ENCODE measurements around the gene TTC23.
"Not testable (repeated sequence)": the region's sequence is repeated elsewhere in the genome, so short reads cannot be mapped to it uniquely, and the experiment has no call there.

TTC23 gene

GRCh38 chr15:99118258-99118632 lies 131.1 kb downstream of the TTC23 start:
- no peak overlapping the region for H3K4me3 ChIP-seq
- no peaks in the 10 kb centered on the region for H3K27me3 ChIP-seq (ENCODE audit: low read depth)
- H3K36me3 ChIP-seq (replicated peaks) = no peaks in the 10 kb centered on the region
- no peak for DNase-seq (ENCODE audit: low spot score in 2 of 2)
- peaks cover 3% of the 10 kb centered on the region for H3K4me1 ChIP-seq
- H3K9me3 ChIP-seq = no peaks in the 10 kb centered on the region
- in situ Hi-C loops (cut with MboI; ENCODE audit: low sequenced_read_pairs) = no loop called here

GRCh38 chr15:99117563-99118257 lies 131.7 kb downstream of the TTC23 start:
- Histone ChIP-seq H3K36me3 (replicated peaks) (no peaks in the 10 kb centered on the region), H3K27me3 (ENCODE audit: low read depth) (no peaks in the 10 kb centered on the region)
- in situ Hi-C loops (cut with MboI; ENCODE audit: low sequenced_read_pairs) = no loop called here

GRCh38 chr15:99117111-99117510 lies 132.3 kb downstream of the TTC23 start:
- Histone ChIP-seq H3K9me3 (no peaks in the 10 kb centered on the region), H3K4me3 (no peak overlapping the region), H3K36me3 (replicated peaks) (no peaks in the 10 kb centered on the region), H3K27me3 (ENCODE audit: low read depth) (no peaks in the 10 kb centered on the region), H3K4me1 (no peaks in the 10 kb centered on the region)
- in situ Hi-C loops (cut with MboI; ENCODE audit: low sequenced_read_pairs) = no loop called here
- no peak for DNase-seq (ENCODE audit: low spot score in 2 of 2)

More at GRCh38 chr15:99117563-99118257, 131.7 kb downstream of the TTC23 start:
- Histone ChIP-seq H3K4me3 (no peak overlapping the region), H3K9me3 (no peaks in the 10 kb centered on the region), H3K4me1 (no peaks in the 10 kb centered on the region)
- no peak for DNase-seq (ENCODE audit: low spot score in 2 of 2)

- in situ Hi-C loops (cut with MboI; ENCODE audit: low sequenced_read_pairs) = no loop called here
- H3K36me3 ChIP-seq (replicated peaks) = no peaks in the 10 kb centered on the region
- H3K9me3 ChIP-seq = no peaks in the 10 kb centered on the region
Observed at GRCh38 chr15:99115300-99116215, 133.8 kb downstream of the TTC23 start.

GRCh38 chr15:99114511-99115299 lies 134.7 kb downstream of the TTC23 start:
- no peak for DNase-seq (ENCODE audit: low spot score in 2 of 2)
- in situ Hi-C loops (cut with MboI; ENCODE audit: low sequenced_read_pairs) = no loop called here
- Histone ChIP-seq H3K9me3 (no peaks in the 10 kb centered on the region), H3K27me3 (ENCODE audit: low read depth) (no peaks in the 10 kb centered on the region), H3K4me3 (no peak overlapping the region), H3K4me1 (no peaks in the 10 kb centered on the region), H3K36me3 (replicated peaks) (no peaks in the 10 kb centered on the region)

More at GRCh38 chr15:99115300-99116215, 133.8 kb downstream of the TTC23 start:
- DNase-seq (ENCODE audit: low spot score in 2 of 2) = no peak
- no peaks in the 10 kb centered on the region for H3K27me3 ChIP-seq (ENCODE audit: low read depth)
- no peak overlapping the region for H3K4me3 ChIP-seq
- H3K4me1 ChIP-seq = no peaks in the 10 kb centered on the region

- Histone ChIP-seq H3K4me3 (no peak overlapping the region), H3K4me1 (no peaks in the 10 kb centered on the region), H3K36me3 (replicated peaks) (no peaks in the 10 kb centered on the region), H3K9me3 (no peaks in the 10 kb centered on the region), H3K27me3 (ENCODE audit: low read depth) (no peaks in the 10 kb centered on the region)
- DNase-seq (ENCODE audit: low spot score in 2 of 2) = no peak
- in situ Hi-C loops (cut with MboI; ENCODE audit: low sequenced_read_pairs) = no loop called here
Observed at GRCh38 chr15:99113547-99114271, 135.7 kb downstream of the TTC23 start.

GRCh38 chr15:99111641-99112040 lies 137.7 kb downstream of the TTC23 start:
- H3K9me3 ChIP-seq; H3K36me3 ChIP-seq (replicated peaks); H3K4me3 ChIP-seq; in situ Hi-C loops (cut with MboI; ENCODE audit: low sequenced_read_pairs); H3K4me1 ChIP-seq; H3K27me3 ChIP-seq (ENCODE audit: low read depth); DNase-seq (ENCODE audit: low spot score in 2 of 2): not testable (repeated sequence)

- no peak for DNase-seq (ENCODE audit: low spot score in 2 of 2)
- no peak overlapping the region for H3K4me3 ChIP-seq
- H3K4me1 ChIP-seq = no peaks in the 10 kb centered on the region; the same call in 1 of the 2 replicates
- no peaks in the 10 kb centered on the region for H3K9me3 ChIP-seq
- no peaks in the 10 kb centered on the region for H3K36me3 ChIP-seq (replicated peaks)
- in situ Hi-C loops (cut with MboI; ENCODE audit: low sequenced_read_pairs) = no loop called here
- H3K27me3 ChIP-seq (ENCODE audit: low read depth) = no peaks in the 10 kb centered on the region
Observed at GRCh38 chr15:99110581-99111320, 138.6 kb downstream of the TTC23 start.

- H3K4me3 ChIP-seq = no peak overlapping the region
- H3K27me3 ChIP-seq (ENCODE audit: low read depth) = no peaks in the 10 kb centered on the region
- in situ Hi-C loops (cut with MboI; ENCODE audit: low sequenced_read_pairs) = no loop called here
- no peaks in the 10 kb centered on the region for H3K9me3 ChIP-seq
- no peaks in the 10 kb centered on the region; the same call in 1 of the 2 replicates for H3K4me1 ChIP-seq
- H3K36me3 ChIP-seq (replicated peaks) = no peaks in the 10 kb centered on the region
- DNase-seq (ENCODE audit: low spot score in 2 of 2) = no peak
Observed at GRCh38 chr15:99110093-99110492, 139.3 kb downstream of the TTC23 start.

GRCh38 chr15:99109555-99110021 lies 139.8 kb downstream of the TTC23 start:
- in situ Hi-C loops (cut with MboI; ENCODE audit: low sequenced_read_pairs) = no loop called here
- H3K27me3 ChIP-seq (ENCODE audit: low read depth) = no peaks in the 10 kb centered on the region
- H3K4me1 ChIP-seq = no peaks in the 10 kb centered on the region; the same call in 1 of the 2 replicates
- no peak overlapping the region for H3K4me3 ChIP-seq
- H3K9me3 ChIP-seq = no peaks in the 10 kb centered on the region
- no peak for DNase-seq (ENCODE audit: low spot score in 2 of 2)
- no peaks in the 10 kb centered on the region for H3K36me3 ChIP-seq (replicated peaks)

- no peak overlapping the region for H3K4me3 ChIP-seq
- DNase-seq (ENCODE audit: low spot score in 2 of 2) = no peak
- H3K36me3 ChIP-seq (replicated peaks) = no peaks in the 10 kb centered on the region
- no peaks in the 10 kb centered on the region for H3K27me3 ChIP-seq (ENCODE audit: low read depth)
- no peaks in the 10 kb centered on the region for H3K9me3 ChIP-seq
- in situ Hi-C loops (cut with MboI; ENCODE audit: low sequenced_read_pairs) = no loop called here
- no peaks in the 10 kb centered on the region; the same call in 1 of the 2 replicates for H3K4me1 ChIP-seq
Observed at GRCh38 chr15:99108993-99109392, 140.4 kb downstream of the TTC23 start.

GRCh38 chr15:99106417-99107220 lies 142.8 kb downstream of the TTC23 start:
- H3K36me3 ChIP-seq (replicated peaks) = no peaks in the 10 kb centered on the region
- in situ Hi-C loops (cut with MboI; ENCODE audit: low sequenced_read_pairs) = no loop called here
- DNase-seq (ENCODE audit: low spot score in 2 of 2) = no peak
- H3K4me1 ChIP-seq = no peaks in the 10 kb centered on the region; the same call in 1 of the 2 replicates
- peak overlapping the region; percentile 33 for H3K4me3 ChIP-seq
- no peaks in the 10 kb centered on the region for H3K27me3 ChIP-seq (ENCODE audit: low read depth)
- H3K9me3 ChIP-seq = no peaks in the 10 kb centered on the region

All from HAP-1 (cell line).